ENCODE data around the gene DNAH14. TPM values are rescaled to one million over a fixed set of nuclear protein-coding genes. Genes with fewer than 3 reads are reported as not detected.
"Not testable (repeated sequence)": the region's sequence is repeated elsewhere in the genome, so short reads cannot be mapped to it uniquely, and the experiment has no call there.

The DNAH14 gene
- total RNA-seq, result 3.5 and 4.8 TPM in 2 replicates

- peak; percentile 73 to 74 for DNase-seq (ENCODE audit: low read depth in 2 of 2)
Observed at GRCh38 chr1:224929335-224930237, at the start of gene DNAH14. DNAH14 (plus strand) TSS chr1:224929675; CDS start chr1:224952703, 23,028 bp downstream.

- DNase-seq (ENCODE audit: low read depth in 2 of 2), result no peak
Observed at GRCh38 chr1:224880593-224881307, 48.7 kb upstream of the DNAH14 start.

- not testable (repeated sequence) for DNase-seq (ENCODE audit: low read depth in 2 of 2)
Observed at GRCh38 chr1:224881308-224881692, 48.2 kb upstream of the DNAH14 start.

- no peak for DNase-seq (ENCODE audit: low read depth in 2 of 2)
Observed at GRCh38 chr1:224881762-224882211, 47.7 kb upstream of the DNAH14 start.

GRCh38 chr1:224882264-224882663 lies 47.2 kb upstream of the DNAH14 start:
- no peak for DNase-seq (ENCODE audit: low read depth in 2 of 2)

- no peak for DNase-seq (ENCODE audit: low read depth in 2 of 2)
Observed at GRCh38 chr1:224883091-224883490, 46.4 kb upstream of the DNAH14 start.

GRCh38 chr1:224884361-224884801 lies 45.1 kb upstream of the DNAH14 start:
- no peak for DNase-seq (ENCODE audit: low read depth in 2 of 2)

- not testable (repeated sequence) for DNase-seq (ENCODE audit: low read depth in 2 of 2)
Observed at GRCh38 chr1:224885376-224885775, 44.1 kb upstream of the DNAH14 start.

GRCh38 chr1:224894915-224895314 lies 34.6 kb upstream of the DNAH14 start:
- peak in 1 of 2 donors; percentile 41 for DNase-seq (ENCODE audit: low read depth in 2 of 2)

- no peak for DNase-seq (ENCODE audit: low read depth in 2 of 2)
Observed at GRCh38 chr1:224896130-224896781, 33.2 kb upstream of the DNAH14 start.

- DNase-seq (ENCODE audit: low read depth in 2 of 2), result no peak
Observed at GRCh38 chr1:224897529-224898327, 31.7 kb upstream of the DNAH14 start.

GRCh38 chr1:224898937-224899336 lies 30.5 kb upstream of the DNAH14 start:
- DNase-seq (ENCODE audit: low read depth in 2 of 2), result no peak

- DNase-seq (ENCODE audit: low read depth in 2 of 2), result no peak
Observed at GRCh38 chr1:224900062-224900630, 29.3 kb upstream of the DNAH14 start.

- no peak for DNase-seq (ENCODE audit: low read depth in 2 of 2)
Observed at GRCh38 chr1:224901087-224901810, 28.2 kb upstream of the DNAH14 start.

GRCh38 chr1:224903955-224904354 lies 25.5 kb upstream of the DNAH14 start:
- no peak for DNase-seq (ENCODE audit: low read depth in 2 of 2)

GRCh38 chr1:224906340-224906739 lies 23.1 kb upstream of the DNAH14 start:
- no peak for DNase-seq (ENCODE audit: low read depth in 2 of 2)

GRCh38 chr1:224911217-224911616 lies 18.3 kb upstream of the DNAH14 start:
- no peak for DNase-seq (ENCODE audit: low read depth in 2 of 2)

GRCh38 chr1:224914292-224914900 lies 15.1 kb upstream of the DNAH14 start:
- DNase-seq (ENCODE audit: low read depth in 2 of 2), result no peak

GRCh38 chr1:224919508-224919907 lies 10.0 kb upstream of the DNAH14 start:
- no peak for DNase-seq (ENCODE audit: low read depth in 2 of 2)

- DNase-seq (ENCODE audit: low read depth in 2 of 2), result no peak
Observed at GRCh38 chr1:224920930-224921329, 8.5 kb upstream of the DNAH14 start.

Measured in lung microvascular endothelial cell (primary cell).